Measurements from ENCODE around the gene STK25.

The STK25 gene

GRCh38 chr2:241469746-241470145 is 38.6 kb downstream of the STK25 start:
- H3K4me1 ChIP-seq (ENCODE audit: control extremely low read depth in 1 of 4, control insufficient read depth in 4 of 4, insufficient read depth in 4 of 4, low read length in 3 of 4), result no peaks in the 10 kb centered on the region
- ChIA-PET CTCF (no interaction called here), POLR2A (no interaction called here)
- H3K9me3 ChIP-seq (ENCODE audit: control extremely low read depth in 1 of 5, control insufficient read depth in 4 of 5, insufficient read depth in 2 of 5, low read depth in 1 of 5, low read length in 4 of 5), result peaks cover 0 to 7% (median 0%) of the 10 kb centered on the region in 5 experiments
- 100% methylated on average over 2 of the region's 2 CpGs for WGBS (ENCODE audit: insufficient coverage)
- no peak for DNase-seq
- peaks cover 0 to 17% (median 2%) of the 10 kb centered on the region in 5 experiments for H3K27me3 ChIP-seq (replicated peaks in 2 of 5; ENCODE audit: control insufficient read depth in 4 of 5, insufficient read depth in 5 of 5, low read length in 4 of 5)
- H3K27ac ChIP-seq (ENCODE audit: insufficient read depth in 1 of 2, low read depth in 1 of 2, low read length in 2 of 2, poor library complexity in 1 of 2, severe bottlenecking in 2 of 2), result no peak overlapping the region
- peaks cover 0 to 1% (median 0%) of the 10 kb centered on the region in 4 experiments for H3K36me3 ChIP-seq (ENCODE audit: control insufficient read depth in 4 of 4, insufficient read depth in 4 of 4, low read length in 3 of 4)
- H3K4me3 ChIP-seq (ENCODE audit: control insufficient read depth in 1 of 7, extremely low read depth in 1 of 7, insufficient read depth in 4 of 7, low read depth in 2 of 7, low read length in 6 of 7), result no peak overlapping the region

GRCh38 chr2:241468476-241468781 is 40.0 kb downstream of the STK25 start:
- Histone ChIP-seq H3K27me3 (replicated peaks in 2 of 5; ENCODE audit: control insufficient read depth in 4 of 5, insufficient read depth in 5 of 5, low read length in 4 of 5) (peaks cover 0 to 21% (median 2%) of the 10 kb centered on the region in 5 experiments), H3K4me3 (ENCODE audit: control insufficient read depth in 1 of 7, extremely low read depth in 1 of 7, insufficient read depth in 4 of 7, low read depth in 2 of 7, low read length in 6 of 7) (no peak overlapping the region), H3K36me3 (ENCODE audit: control insufficient read depth in 4 of 4, insufficient read depth in 4 of 4, low read length in 3 of 4) (peaks cover 0 to 1% (median 0%) of the 10 kb centered on the region in 4 experiments), H3K27ac (ENCODE audit: insufficient read depth in 1 of 2, low read depth in 1 of 2, low read length in 2 of 2, poor library complexity in 1 of 2, severe bottlenecking in 2 of 2) (no peak overlapping the region), H3K9me3 (ENCODE audit: control extremely low read depth in 1 of 5, control insufficient read depth in 4 of 5, insufficient read depth in 2 of 5, low read depth in 1 of 5, low read length in 4 of 5) (peaks cover 0 to 7% (median 0%) of the 10 kb centered on the region in 5 experiments), H3K4me1 (ENCODE audit: control extremely low read depth in 1 of 4, control insufficient read depth in 4 of 4, insufficient read depth in 4 of 4, low read length in 3 of 4) (no peaks in the 10 kb centered on the region)
- ChIA-PET CTCF (no interaction called here), POLR2A (no interaction called here)
- 92% methylated on average over 2 of the region's 2 CpGs for WGBS (ENCODE audit: insufficient coverage)
- DNase-seq, result no peak

DNA sequence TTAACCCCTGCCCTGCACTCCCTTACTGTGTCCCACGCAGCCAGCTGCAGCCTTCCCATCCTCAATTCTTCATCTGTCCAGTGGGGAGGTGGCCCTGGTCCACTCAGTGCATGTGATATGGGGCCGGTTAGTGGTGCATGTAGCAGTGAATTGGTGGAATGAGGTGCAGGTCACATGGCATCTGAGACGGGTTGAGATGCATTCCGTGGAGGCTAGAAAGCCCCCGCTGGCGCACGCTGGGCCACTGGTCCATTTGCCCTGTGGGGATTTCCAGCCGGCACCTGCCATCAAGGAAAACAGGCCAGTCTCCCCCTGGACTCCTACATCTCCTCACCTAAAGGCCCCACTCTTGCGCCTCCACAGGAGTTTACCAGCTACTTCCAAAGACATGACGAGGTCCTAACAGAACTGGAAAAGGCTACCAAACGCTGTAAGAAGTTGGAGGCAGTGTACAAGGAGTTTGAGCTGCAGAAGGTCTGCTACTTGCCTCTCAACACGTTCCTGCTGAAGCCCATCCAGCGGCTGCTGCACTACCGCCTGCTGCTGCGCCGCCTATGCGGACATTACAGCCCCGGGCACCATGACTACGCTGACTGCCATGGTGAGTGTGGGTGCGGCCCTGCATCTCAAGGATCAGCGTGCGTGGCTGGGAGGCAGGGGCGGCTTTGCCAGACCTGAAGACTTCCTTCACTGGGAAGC is 40.5 kb downstream of the STK25 start:
- H3K9me3 ChIP-seq (ENCODE audit: control extremely low read depth in 1 of 5, control insufficient read depth in 4 of 5, insufficient read depth in 2 of 5, low read depth in 1 of 5, low read length in 4 of 5), result peaks cover 0 to 7% (median 0%) of the 10 kb centered on the region in 5 experiments
- H3K27me3 ChIP-seq (replicated peaks in 2 of 5; ENCODE audit: control insufficient read depth in 4 of 5, insufficient read depth in 5 of 5, low read length in 4 of 5), result peaks cover 0 to 18% (median 2%) of the 10 kb centered on the region in 5 experiments
- 98% methylated on average over 19 of the region's 23 CpGs for WGBS (ENCODE audit: insufficient coverage)
- H3K27ac ChIP-seq (ENCODE audit: insufficient read depth in 1 of 2, low read depth in 1 of 2, low read length in 2 of 2, poor library complexity in 1 of 2, severe bottlenecking in 2 of 2), result no peak overlapping the region
- ChIA-PET CTCF (no interaction called here), POLR2A (no interaction called here)
- no peak overlapping the region for H3K4me3 ChIP-seq (ENCODE audit: control insufficient read depth in 1 of 7, extremely low read depth in 1 of 7, insufficient read depth in 4 of 7, low read depth in 2 of 7, low read length in 6 of 7)
- no peak for DNase-seq
- peaks cover 0 to 1% (median 0%) of the 10 kb centered on the region in 4 experiments for H3K36me3 ChIP-seq (ENCODE audit: control insufficient read depth in 4 of 4, insufficient read depth in 4 of 4, low read length in 3 of 4)
- no peaks in the 10 kb centered on the region for H3K4me1 ChIP-seq (ENCODE audit: control extremely low read depth in 1 of 4, control insufficient read depth in 4 of 4, insufficient read depth in 4 of 4, low read length in 3 of 4)

GRCh38 chr2:241466230-241466629 is 42.2 kb downstream of the STK25 start:
- CTCF ChIA-PET, result no interaction called here
- Histone ChIP-seq H3K27ac (ENCODE audit: insufficient read depth in 1 of 2, low read depth in 1 of 2, low read length in 2 of 2, poor library complexity in 1 of 2, severe bottlenecking in 2 of 2) (no peak overlapping the region), H3K36me3 (ENCODE audit: control insufficient read depth in 4 of 4, insufficient read depth in 4 of 4, low read length in 3 of 4) (no peaks in the 10 kb centered on the region), H3K9me3 (ENCODE audit: control extremely low read depth in 1 of 5, control insufficient read depth in 4 of 5, insufficient read depth in 2 of 5, low read depth in 1 of 5, low read length in 4 of 5) (no peaks in the 10 kb centered on the region), H3K27me3 (replicated peaks in 2 of 5; ENCODE audit: control insufficient read depth in 4 of 5, insufficient read depth in 5 of 5, low read length in 4 of 5) (peaks cover 0 to 16% (median 0%) of the 10 kb centered on the region in 5 experiments), H3K4me3 (ENCODE audit: control insufficient read depth in 1 of 7, extremely low read depth in 1 of 7, insufficient read depth in 4 of 7, low read depth in 2 of 7, low read length in 6 of 7) (no peak overlapping the region), H3K4me1 (ENCODE audit: control extremely low read depth in 1 of 4, control insufficient read depth in 4 of 4, insufficient read depth in 4 of 4, low read length in 3 of 4) (no peaks in the 10 kb centered on the region)
- 100% methylated on average over 7 of the region's 10 CpGs for WGBS (ENCODE audit: insufficient coverage)
- DNase-seq, result no peak
- POLR2A ChIA-PET, result no interaction called here

DNA sequence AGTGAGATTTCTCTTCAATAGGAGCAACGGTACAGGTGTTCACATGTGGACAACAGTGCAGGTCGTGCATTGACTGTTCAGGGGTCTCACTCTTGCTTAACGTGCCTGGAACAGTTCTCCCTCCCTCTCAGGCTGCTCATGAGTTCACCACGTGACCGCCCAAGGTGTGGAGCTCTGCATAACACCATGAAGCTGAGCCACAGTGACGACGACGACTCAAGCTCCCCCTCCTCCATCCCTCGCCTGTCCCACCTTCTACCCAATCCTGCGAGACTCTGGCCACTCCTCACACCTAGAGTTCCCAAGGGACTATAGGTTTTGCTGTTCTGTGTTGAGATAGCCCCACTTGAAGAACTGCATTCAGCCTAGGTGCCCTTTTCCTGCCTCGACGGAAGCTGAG is 42.8 kb downstream of the STK25 start:
- Histone ChIP-seq H3K4me1 (ENCODE audit: control extremely low read depth in 1 of 4, control insufficient read depth in 4 of 4, insufficient read depth in 4 of 4, low read length in 3 of 4) (no peaks in the 10 kb centered on the region), H3K9me3 (ENCODE audit: control extremely low read depth in 1 of 5, control insufficient read depth in 4 of 5, insufficient read depth in 2 of 5, low read depth in 1 of 5, low read length in 4 of 5) (no peaks in the 10 kb centered on the region), H3K36me3 (ENCODE audit: control insufficient read depth in 4 of 4, insufficient read depth in 4 of 4, low read length in 3 of 4) (no peaks in the 10 kb centered on the region), H3K27ac (ENCODE audit: insufficient read depth in 1 of 2, low read depth in 1 of 2, low read length in 2 of 2, poor library complexity in 1 of 2, severe bottlenecking in 2 of 2) (no peak overlapping the region), H3K27me3 (replicated peaks in 2 of 5; ENCODE audit: control insufficient read depth in 4 of 5, insufficient read depth in 5 of 5, low read length in 4 of 5) (peaks cover 0 to 15% (median 0%) of the 10 kb centered on the region in 5 experiments), H3K4me3 (ENCODE audit: control insufficient read depth in 1 of 7, extremely low read depth in 1 of 7, insufficient read depth in 4 of 7, low read depth in 2 of 7, low read length in 6 of 7) (no peak overlapping the region)
- 89% methylated on average over 9 of the region's 12 CpGs for WGBS (ENCODE audit: insufficient coverage)
- no peak for DNase-seq
- POLR2A ChIA-PET, result no interaction called here
- CTCF ChIA-PET, result no interaction called here

DNA sequence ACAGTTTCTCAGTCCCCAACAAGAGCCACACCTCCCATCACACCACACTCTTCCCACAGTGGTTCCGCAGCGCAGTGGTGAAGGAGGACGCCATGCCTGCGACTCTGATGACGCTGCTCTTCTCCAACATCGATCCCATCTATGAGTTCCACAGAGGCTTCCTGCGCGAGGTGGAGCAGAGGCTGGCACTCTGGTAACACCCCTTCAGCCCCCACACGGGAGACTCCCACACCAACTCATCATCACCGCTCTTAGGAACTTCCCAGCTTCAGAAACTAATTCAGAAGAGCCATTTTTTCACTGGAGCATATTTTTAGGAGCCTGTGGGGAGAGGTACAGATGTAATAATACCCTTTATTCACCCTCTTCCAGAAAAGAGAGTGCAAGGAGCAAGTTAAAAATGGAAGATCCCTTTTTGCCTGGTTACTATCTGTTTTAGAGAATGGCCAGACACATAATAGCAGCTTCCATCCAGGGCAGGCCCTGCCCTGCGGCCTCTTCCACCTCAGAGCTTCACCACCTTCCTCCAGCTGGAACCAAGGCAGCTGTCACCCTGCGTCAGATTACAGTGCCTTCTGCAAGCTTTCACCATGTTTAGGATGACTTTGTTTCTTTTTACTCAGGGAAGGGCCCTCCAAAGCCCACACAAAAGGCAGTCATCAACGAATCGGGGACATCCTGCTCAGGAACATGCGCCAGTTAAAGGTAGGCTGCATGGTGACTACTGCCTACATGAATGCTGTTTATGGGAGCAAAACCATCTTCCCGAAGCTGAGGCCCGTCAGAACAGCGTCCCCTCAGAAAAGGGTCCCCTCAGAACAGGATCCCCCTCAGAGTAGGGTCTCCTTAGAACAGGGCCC is 44.9 kb downstream of the STK25 start:
- ChIA-PET POLR2A (no interaction called here), CTCF (no interaction called here)
- WGBS (ENCODE audit: insufficient coverage), result 95% methylated on average over 18 of the region's 18 CpGs
- H3K36me3 ChIP-seq (ENCODE audit: control insufficient read depth in 4 of 4, insufficient read depth in 4 of 4, low read length in 3 of 4), result no peaks in the 10 kb centered on the region
- H3K9me3 ChIP-seq (ENCODE audit: control extremely low read depth in 1 of 5, control insufficient read depth in 4 of 5, insufficient read depth in 2 of 5, low read depth in 1 of 5, low read length in 4 of 5), result no peaks in the 10 kb centered on the region
- peaks cover 0 to 19% (median 0%) of the 10 kb centered on the region in 5 experiments for H3K27me3 ChIP-seq (replicated peaks in 2 of 5; ENCODE audit: control insufficient read depth in 4 of 5, insufficient read depth in 5 of 5, low read length in 4 of 5)
- no peaks in the 10 kb centered on the region for H3K4me1 ChIP-seq (ENCODE audit: control extremely low read depth in 1 of 4, control insufficient read depth in 4 of 4, insufficient read depth in 4 of 4, low read length in 3 of 4)
- DNase-seq, result no peak
- no peak overlapping the region for H3K27ac ChIP-seq (ENCODE audit: insufficient read depth in 1 of 2, low read depth in 1 of 2, low read length in 2 of 2, poor library complexity in 1 of 2, severe bottlenecking in 2 of 2)
- no peak overlapping the region for H3K4me3 ChIP-seq (ENCODE audit: control insufficient read depth in 1 of 7, extremely low read depth in 1 of 7, insufficient read depth in 4 of 7, low read depth in 2 of 7, low read length in 6 of 7)
